ENCODE data around the gene SLC22A3.

GRCh38 chr6:160391419-160392116 lies 43.4 kb downstream of the SLC22A3 start:
- TF ChIP-seq CTCF (IDR thresholded peaks at IDR 0.05 in 4 of 5, conservative IDR thresholded peaks at IDR 0.05 in 1 of 5) (no peak), POLR2A (IDR thresholded peaks at IDR 0.05) (no peak)
